DMS53 (cell line): ENCODE results near the gene BAIAP2.
A peak's percentile ranks its signal among the peaks of the same experiment; 100 is the strongest.

Experiments
- DNase-seq: peaks from one replicate; lab custom pipeline; 2025; lab: John Stamatoyannopoulos, UW

BAIAP2 gene

GRCh38 chr17:81110488-81111040 lies 75.6 kb downstream of the BAIAP2 start:
- no peak for DNase-seq

- no peak for DNase-seq
These were observed 76.1 kb downstream of the BAIAP2 start for GRCh38 chr17:81111066-81111465.

GRCh38 chr17:81112450-81112849 lies 77.5 kb downstream of the BAIAP2 start:
- DNase-seq = no peak

- DNase-seq = no peak
These were observed 78.3 kb downstream of the BAIAP2 start for GRCh38 chr17:81113158-81113724.

- DNase-seq = no peak
These were observed 79.6 kb downstream of the BAIAP2 start for GRCh38 chr17:81114351-81115093.

- DNase-seq = no peak
These were observed 80.3 kb downstream of the BAIAP2 start for GRCh38 chr17:81115219-81115618.

GRCh38 chr17:81115749-81116464 lies 81.0 kb downstream of the BAIAP2 start:
- no peak for DNase-seq

- DNase-seq = peak; percentile 60
These were observed 81.8 kb downstream of the BAIAP2 start for GRCh38 chr17:81116704-81117103.

GRCh38 chr17:81117672-81118198 lies 82.8 kb downstream of the BAIAP2 start:
- no peak for DNase-seq

- no peak for DNase-seq
These were observed 83.6 kb downstream of the BAIAP2 start for GRCh38 chr17:81118308-81119221.

GRCh38 chr17:81119223-81120148 lies 84.5 kb downstream of the BAIAP2 start:
- peak; percentile 90 for DNase-seq

GRCh38 chr17:81120149-81120484 lies 85.2 kb downstream of the BAIAP2 start:
- no peak for DNase-seq

GRCh38 chr17:81120695-81121621 lies 86.0 kb downstream of the BAIAP2 start:
- DNase-seq = peak; percentile 44

- peak; percentile 29 for DNase-seq
These were observed 87.1 kb downstream of the BAIAP2 start for GRCh38 chr17:81121841-81122733.

- DNase-seq = peak; percentile 33
These were observed 88.4 kb downstream of the BAIAP2 start for GRCh38 chr17:81123052-81124048.

GRCh38 chr17:81124377-81124776 lies 89.4 kb downstream of the BAIAP2 start:
- no peak for DNase-seq

- peak; percentile 91 for DNase-seq
These were observed 90.7 kb downstream of the BAIAP2 start for GRCh38 chr17:81125573-81126081.
